ENCODE data around the gene EFHC2.

GRCh38 chrX:44113337-44113736 lies 230.1 kb downstream of the EFHC2 start:
- TF ChIP-seq POLR2AphosphoS5 (IDR thresholded peaks at IDR 0.05; ENCODE audit: borderline replicate concordance, low read depth, low read length), result no peak
- no peak for TF ChIP-seq EZH2 (IDR thresholded peaks at IDR 0.05)
